ENCODE data around the gene MACROD1. TPM values are rescaled to one million over a fixed set of nuclear protein-coding genes. Genes with fewer than 3 reads are reported as not detected.

The MACROD1 gene
- total RNA-seq, 5 donors from 2014 or later (not counting 1 experiment from before 2014, with no cell fraction given): 6.0 to 14.8 (median 10.4) TPM

DNA sequence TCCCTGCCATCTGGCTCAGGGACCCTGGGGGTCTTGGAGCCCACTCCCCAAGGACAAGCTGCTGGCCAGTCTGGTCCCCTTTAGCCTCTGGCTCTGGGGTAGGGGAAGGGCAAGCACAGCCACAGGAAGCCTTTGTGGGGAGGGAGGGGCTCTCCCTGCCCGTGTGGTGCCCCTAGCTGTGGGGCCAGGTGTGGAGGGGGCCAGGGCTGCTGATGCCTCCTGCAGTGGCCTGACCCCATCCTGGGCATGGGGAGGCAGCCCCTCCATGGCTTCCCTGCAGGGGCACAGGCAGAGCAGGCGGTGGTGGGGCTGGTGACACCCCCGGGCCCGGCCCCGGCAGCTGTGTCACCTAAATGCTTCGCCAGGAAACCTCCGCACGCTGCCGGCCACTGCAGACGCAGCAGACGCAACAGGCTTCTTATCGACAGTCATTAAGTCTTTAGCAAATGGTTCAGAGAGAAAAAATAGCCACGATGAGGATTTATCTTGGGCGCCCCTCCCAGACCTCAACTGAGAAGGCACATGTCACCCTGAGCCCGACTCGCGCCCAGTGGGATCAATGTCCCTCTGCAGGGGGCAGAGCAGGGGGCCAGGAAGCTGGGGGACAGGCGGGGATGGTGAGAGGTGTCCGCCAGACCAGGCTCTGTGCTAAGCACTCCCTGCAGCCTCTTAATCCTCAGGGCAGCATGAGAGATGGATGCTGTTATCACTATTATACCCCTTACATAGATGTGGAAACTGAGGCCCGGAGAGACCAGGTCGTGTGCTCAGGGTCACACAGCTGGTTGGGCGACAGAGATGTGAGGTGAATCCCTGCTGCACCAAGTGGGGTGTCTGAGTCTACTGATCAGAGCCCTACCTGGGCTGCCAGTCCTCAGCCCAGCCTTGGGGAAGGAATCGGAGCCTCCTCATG is 96.3 kb downstream of the MACROD1 start:
- Histone ChIP-seq H3K36me3 (ENCODE audit: control insufficient read depth in 2 of 2, extremely low read depth in 1 of 2, insufficient read depth in 1 of 2, low read length in 1 of 2) (no peaks in the 10 kb centered on the region), H3K4me3 (ENCODE audit: control insufficient read depth in 1 of 2, extremely low read depth in 1 of 2, low read length in 1 of 2) (no peak overlapping the region), H3K9me3 (no peaks in the 10 kb centered on the region), H3K27ac (ENCODE audit: low read length) (no peak overlapping the region), H3K4me1 (ENCODE audit: control insufficient read depth in 1 of 2, extremely low read depth in 1 of 2, insufficient read depth in 2 of 2, low read length in 2 of 2) (peaks cover 0 to 22% of the 10 kb centered on the region in 2 experiments), H3K27me3 (replicated peaks in 1 of 2; ENCODE audit: control insufficient read depth in 2 of 2, extremely low read depth in 1 of 2, insufficient read depth in 2 of 2, low read length in 1 of 2) (peaks cover 0 to 15% of the 10 kb centered on the region in 2 experiments)
- Mint-ChIP-seq H3K4me3 (no peak overlapping the region), H3K27me3 (peaks cover 0 to 1% of the 10 kb centered on the region in 2 donors), H3K4me1 (peaks cover 4 to 8% (median 7%) of the 10 kb centered on the region in 3 donors), H3K9me3 (no peaks in the 10 kb centered on the region), H3K36me3 (no peaks in the 10 kb centered on the region), H3K27ac (no peak overlapping the region)
- 89% methylated on average over 20 of the region's 23 CpGs for WGBS (ENCODE audit: insufficient coverage)
- ChIA-PET POLR2A (no interaction called here), CTCF (no interaction called here)
- no peak for DNase-seq
- no peak for ATAC-seq (replicated peaks in 1 of 4)

DNA sequence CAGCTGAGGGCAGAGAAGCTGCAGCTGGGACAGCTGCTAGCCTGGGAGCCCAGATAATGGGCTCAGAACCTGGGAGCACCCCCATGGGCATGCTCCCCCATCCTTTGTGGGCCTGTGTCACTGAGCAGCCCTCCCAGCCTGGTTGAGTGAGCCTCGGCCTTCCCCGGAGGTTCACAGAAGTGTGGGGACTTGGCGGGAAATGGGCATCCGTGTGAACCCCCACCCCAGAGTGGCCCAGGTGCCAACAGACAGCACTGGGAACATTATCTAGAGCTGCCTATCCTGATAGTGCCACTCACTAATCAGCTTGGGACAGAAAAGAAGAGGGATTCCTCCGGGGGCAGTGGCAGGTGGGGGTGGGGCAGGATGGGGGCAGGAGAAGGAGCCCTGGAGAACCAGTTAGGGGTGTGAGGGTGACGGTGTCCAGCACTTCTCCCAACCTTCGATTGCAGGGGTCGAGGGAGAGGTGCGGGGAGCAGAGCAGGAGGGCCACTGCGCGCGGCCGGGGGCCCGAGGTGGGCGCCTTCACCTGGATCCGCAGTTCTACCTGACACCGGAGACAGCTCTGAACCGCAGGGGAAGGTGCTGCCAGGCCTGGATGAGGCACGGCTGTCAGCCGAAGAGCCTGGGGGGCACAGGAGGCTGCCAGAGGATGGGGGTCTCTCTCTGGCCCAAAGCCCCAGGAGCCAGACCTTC is 97.1 kb downstream of the MACROD1 start:
- no peaks in the 10 kb centered on the region for H3K36me3 ChIP-seq (ENCODE audit: control insufficient read depth in 2 of 2, extremely low read depth in 1 of 2, insufficient read depth in 1 of 2, low read length in 1 of 2)
- ChIA-PET POLR2A (no interaction called here), CTCF (interaction anchor here in 1 of 2 donors (0.6 kb wide), 1 partner anchor 12 kb away, joined by 3 read pairs; no protein-coding TSS in a partner anchor)
- H3K27me3 ChIP-seq (replicated peaks in 1 of 2; ENCODE audit: control insufficient read depth in 2 of 2, extremely low read depth in 1 of 2, insufficient read depth in 2 of 2, low read length in 1 of 2): peaks cover 0 to 23% of the 10 kb centered on the region in 2 experiments
- DNase-seq: no peak
- no peak overlapping the region for H3K27ac Mint-ChIP-seq
- no peaks in the 10 kb centered on the region for H3K9me3 ChIP-seq
- H3K4me3 Mint-ChIP-seq: no peak overlapping the region
- H3K27ac ChIP-seq (ENCODE audit: low read length): no peak overlapping the region
- H3K9me3 Mint-ChIP-seq: no peaks in the 10 kb centered on the region
- H3K36me3 Mint-ChIP-seq: no peaks in the 10 kb centered on the region
- 90% methylated on average over 20 of the region's 20 CpGs for WGBS (ENCODE audit: insufficient coverage)
- peaks cover 0 to 2% (median 0%) of the 10 kb centered on the region in 3 donors for H3K4me1 Mint-ChIP-seq
- peaks cover 0 to 14% of the 10 kb centered on the region in 2 experiments for H3K4me1 ChIP-seq (ENCODE audit: control insufficient read depth in 1 of 2, extremely low read depth in 1 of 2, insufficient read depth in 2 of 2, low read length in 2 of 2)
- no peak for ATAC-seq (replicated peaks in 1 of 4)
- peaks cover 0 to 1% of the 10 kb centered on the region in 2 donors for H3K27me3 Mint-ChIP-seq
- H3K4me3 ChIP-seq (ENCODE audit: control insufficient read depth in 1 of 2, extremely low read depth in 1 of 2, low read length in 1 of 2): no peak overlapping the region

GRCh38 chr11:64067230-64067993 is 98.5 kb downstream of the MACROD1 start:
- DNase-seq: peak in 5 of 35 experiments; percentile 3 to 37 (median 15)
- Histone ChIP-seq H3K27ac (ENCODE audit: low read length) (no peak overlapping the region), H3K4me1 (ENCODE audit: control insufficient read depth in 1 of 2, extremely low read depth in 1 of 2, insufficient read depth in 2 of 2, low read length in 2 of 2) (peaks cover 0 to 10% of the 10 kb centered on the region in 2 experiments), H3K36me3 (ENCODE audit: control insufficient read depth in 2 of 2, extremely low read depth in 1 of 2, insufficient read depth in 1 of 2, low read length in 1 of 2) (no peaks in the 10 kb centered on the region), H3K4me3 (ENCODE audit: control insufficient read depth in 1 of 2, extremely low read depth in 1 of 2, low read length in 1 of 2) (no peak overlapping the region), H3K9me3 (no peaks in the 10 kb centered on the region), H3K27me3 (replicated peaks in 1 of 2; ENCODE audit: control insufficient read depth in 2 of 2, extremely low read depth in 1 of 2, insufficient read depth in 2 of 2, low read length in 1 of 2) (peaks cover 0 to 37% of the 10 kb centered on the region in 2 experiments)
- Mint-ChIP-seq H3K9me3 (no peaks in the 10 kb centered on the region), H3K36me3 (no peaks in the 10 kb centered on the region), H3K27ac (no peak overlapping the region), H3K27me3 (peaks cover 5 to 9% of the 10 kb centered on the region in 2 donors), H3K4me3 (no peak overlapping the region), H3K4me1 (no peaks in the 10 kb centered on the region)
- ATAC-seq (replicated peaks in 1 of 4): peak in 1 of 4 experiments; percentile 53
- CTCF ChIA-PET: no interaction called here
- 55% methylated on average over 3 of the region's 26 CpGs for WGBS (ENCODE audit: insufficient coverage)
- POLR2A ChIA-PET: no interaction called here

- Mint-ChIP-seq H3K4me1 (peaks cover 6 to 9% (median 8%) of the 10 kb centered on the region in 3 donors), H3K27ac (no peak overlapping the region), H3K4me3 (no peak overlapping the region), H3K27me3 (peaks cover 13 to 20% of the 10 kb centered on the region in 2 donors), H3K36me3 (no peaks in the 10 kb centered on the region), H3K9me3 (no peaks in the 10 kb centered on the region)
- DNase-seq (no peak), ATAC-seq (replicated peaks in 1 of 4) (no peak)
- ChIA-PET CTCF (no interaction called here), POLR2A (no interaction called here)
- H3K4me3 ChIP-seq (ENCODE audit: control insufficient read depth in 1 of 2, extremely low read depth in 1 of 2, low read length in 1 of 2): no peak overlapping the region
- H3K27me3 ChIP-seq (replicated peaks in 1 of 2; ENCODE audit: control insufficient read depth in 2 of 2, extremely low read depth in 1 of 2, insufficient read depth in 2 of 2, low read length in 1 of 2): peaks cover 0 to 54% of the 10 kb centered on the region in 2 experiments
- no peaks in the 10 kb centered on the region for H3K9me3 ChIP-seq
- H3K27ac ChIP-seq (ENCODE audit: low read length): no peak overlapping the region
- WGBS (ENCODE audit: insufficient coverage): no CpG with 5 or more reads among the region's 10 CpGs
- H3K36me3 ChIP-seq (ENCODE audit: control insufficient read depth in 2 of 2, extremely low read depth in 1 of 2, insufficient read depth in 1 of 2, low read length in 1 of 2): no peaks in the 10 kb centered on the region
- peaks cover 0 to 19% of the 10 kb centered on the region in 2 experiments for H3K4me1 ChIP-seq (ENCODE audit: control insufficient read depth in 1 of 2, extremely low read depth in 1 of 2, insufficient read depth in 2 of 2, low read length in 2 of 2)
These were observed 100.2 kb downstream of the MACROD1 start for GRCh38 chr11:64065712-64066111.

DNA sequence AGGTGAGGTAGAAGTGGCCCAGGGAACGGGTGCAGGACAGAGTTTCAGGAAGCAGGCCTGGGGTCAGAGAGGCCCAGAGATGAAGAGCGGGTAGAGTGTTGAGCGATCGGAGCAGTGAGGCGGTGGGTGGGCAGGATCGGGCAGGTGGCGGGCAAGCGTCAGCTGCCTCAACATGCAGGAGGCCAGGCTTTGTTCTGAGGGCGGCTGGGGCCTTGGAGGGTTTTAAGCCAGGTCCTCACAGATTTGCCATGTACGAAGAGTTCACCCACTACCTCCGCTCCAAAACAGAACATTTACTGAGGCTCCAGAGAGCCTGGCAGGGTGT is 100.8 kb downstream of the MACROD1 start:
- Histone ChIP-seq H3K9me3 (no peaks in the 10 kb centered on the region), H3K27ac (ENCODE audit: low read length) (no peak overlapping the region), H3K4me1 (ENCODE audit: control insufficient read depth in 1 of 2, extremely low read depth in 1 of 2, insufficient read depth in 2 of 2, low read length in 2 of 2) (peaks cover 0 to 25% of the 10 kb centered on the region in 2 experiments), H3K27me3 (replicated peaks in 1 of 2; ENCODE audit: control insufficient read depth in 2 of 2, extremely low read depth in 1 of 2, insufficient read depth in 2 of 2, low read length in 1 of 2) (peaks cover 0 to 60% of the 10 kb centered on the region in 2 experiments), H3K4me3 (ENCODE audit: control insufficient read depth in 1 of 2, extremely low read depth in 1 of 2, low read length in 1 of 2) (no peak overlapping the region), H3K36me3 (ENCODE audit: control insufficient read depth in 2 of 2, extremely low read depth in 1 of 2, insufficient read depth in 1 of 2, low read length in 1 of 2) (no peaks in the 10 kb centered on the region)
- H3K27ac Mint-ChIP-seq: no peak overlapping the region
- H3K4me1 Mint-ChIP-seq: peaks cover 6 to 11% (median 11%) of the 10 kb centered on the region in 3 donors
- CTCF ChIA-PET: no interaction called here
- peaks cover 13 to 20% of the 10 kb centered on the region in 2 donors for H3K27me3 Mint-ChIP-seq
- ATAC-seq (replicated peaks in 1 of 4): no peak
- no peak overlapping the region for H3K4me3 Mint-ChIP-seq
- H3K36me3 Mint-ChIP-seq: no peaks in the 10 kb centered on the region
- no peak for DNase-seq
- POLR2A ChIA-PET: no interaction called here
- WGBS (ENCODE audit: insufficient coverage): 89% methylated on average over 11 of the region's 11 CpGs
- no peaks in the 10 kb centered on the region for H3K9me3 Mint-ChIP-seq
